CD4-positive, alpha-beta T cell treated with Interleukin-15 for 4 hours (primary cell): ENCODE measurements around the gene CALCR.

ENCODE experiments used
- DNase-seq: peaks from one replicate; pipeline ENCODE4 v3.0.0-alpha.2; 2020; ENCODE audit warnings: low spot score

Gene CALCR

GRCh38 chr7:93447509-93447908 lies 127.0 kb downstream of the CALCR start:
- no peak for DNase-seq

- DNase-seq, result peak; percentile 30
These were observed 131.9 kb downstream of the CALCR start for GRCh38 chr7:93442478-93443224.

GRCh38 chr7:93435791-93436190 lies 138.7 kb downstream of the CALCR start:
- DNase-seq, result no peak

GRCh38 chr7:93432130-93432529 lies 142.4 kb downstream of the CALCR start:
- DNase-seq, result no peak

GRCh38 chr7:93430917-93431588 lies 143.5 kb downstream of the CALCR start:
- DNase-seq, result no peak

- DNase-seq, result no peak
These were observed 145.0 kb downstream of the CALCR start for GRCh38 chr7:93429563-93429962.

- no peak for DNase-seq
These were observed 147.4 kb downstream of the CALCR start for GRCh38 chr7:93427107-93427506.

GRCh38 chr7:93426155-93426696 lies 148.3 kb downstream of the CALCR start:
- no peak for DNase-seq

GRCh38 chr7:93414574-93414973 lies 159.9 kb downstream of the CALCR start:
- no peak for DNase-seq

- no peak for DNase-seq
These were observed 165.2 kb downstream of the CALCR start for GRCh38 chr7:93409324-93409723.

GRCh38 chr7:93407239-93407638 lies 167.3 kb downstream of the CALCR start:
- no peak for DNase-seq

- no peak for DNase-seq
These were observed 171.6 kb downstream of the CALCR start for GRCh38 chr7:93402944-93403343.

GRCh38 chr7:93399642-93400041 lies 174.9 kb downstream of the CALCR start:
- DNase-seq, result no peak

- DNase-seq, result no peak
These were observed 181.5 kb downstream of the CALCR start for GRCh38 chr7:93392984-93393383.

GRCh38 chr7:93390660-93391059 lies 183.9 kb downstream of the CALCR start:
- DNase-seq, result no peak

GRCh38 chr7:93382362-93382761 lies 192.2 kb downstream of the CALCR start:
- DNase-seq, result no peak

- DNase-seq, result no peak
These were observed 196.3 kb downstream of the CALCR start for GRCh38 chr7:93378131-93378760.

GRCh38 chr7:93375603-93376002 lies 198.9 kb downstream of the CALCR start:
- no peak for DNase-seq
